GM18499 (cell line): ENCODE measurements around the gene RYR3.

Experiments
- ATAC-seq: cut with Tn5 transposase; IDR thresholded peaks from one replicate; pipeline ENCODE4 v1.9.1; 2021; ENCODE audit warnings: moderate number of reproducible peaks; ENCODE audit not compliant: insufficient read depth, unreplicated experiment

The RYR3 gene

GRCh38 chr15:33310481-33311311, at the start of gene RYR3:
Gene RYR3, plus strand, starts transcription at chr15:33310967. Its CDS starts 79 bp downstream, at chr15:33311046.
- ATAC-seq = no peak

DNA sequence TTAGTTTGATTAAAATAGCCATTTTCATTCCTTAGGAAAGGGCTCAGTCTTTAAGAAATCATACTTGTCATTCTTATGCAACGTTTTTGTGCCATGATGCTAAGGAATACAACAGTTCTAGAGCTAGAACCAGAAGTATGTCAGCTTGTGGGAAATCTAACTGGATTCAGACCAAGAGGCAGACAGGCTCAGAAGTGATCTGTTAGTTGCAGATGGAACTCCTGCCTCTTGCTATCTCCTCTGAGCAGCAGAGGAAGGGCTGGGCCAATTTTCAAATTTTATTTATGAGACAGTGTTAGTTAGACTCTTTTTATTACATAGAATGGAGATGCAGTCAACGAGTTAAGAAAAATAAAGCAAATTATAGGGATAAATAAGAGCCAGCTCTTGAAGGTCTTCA, 48.5 kb upstream of the RYR3 start:
- ATAC-seq = no peak

GRCh38 chr15:33277689-33278088, 33.1 kb upstream of the RYR3 start:
- no peak for ATAC-seq

DNA sequence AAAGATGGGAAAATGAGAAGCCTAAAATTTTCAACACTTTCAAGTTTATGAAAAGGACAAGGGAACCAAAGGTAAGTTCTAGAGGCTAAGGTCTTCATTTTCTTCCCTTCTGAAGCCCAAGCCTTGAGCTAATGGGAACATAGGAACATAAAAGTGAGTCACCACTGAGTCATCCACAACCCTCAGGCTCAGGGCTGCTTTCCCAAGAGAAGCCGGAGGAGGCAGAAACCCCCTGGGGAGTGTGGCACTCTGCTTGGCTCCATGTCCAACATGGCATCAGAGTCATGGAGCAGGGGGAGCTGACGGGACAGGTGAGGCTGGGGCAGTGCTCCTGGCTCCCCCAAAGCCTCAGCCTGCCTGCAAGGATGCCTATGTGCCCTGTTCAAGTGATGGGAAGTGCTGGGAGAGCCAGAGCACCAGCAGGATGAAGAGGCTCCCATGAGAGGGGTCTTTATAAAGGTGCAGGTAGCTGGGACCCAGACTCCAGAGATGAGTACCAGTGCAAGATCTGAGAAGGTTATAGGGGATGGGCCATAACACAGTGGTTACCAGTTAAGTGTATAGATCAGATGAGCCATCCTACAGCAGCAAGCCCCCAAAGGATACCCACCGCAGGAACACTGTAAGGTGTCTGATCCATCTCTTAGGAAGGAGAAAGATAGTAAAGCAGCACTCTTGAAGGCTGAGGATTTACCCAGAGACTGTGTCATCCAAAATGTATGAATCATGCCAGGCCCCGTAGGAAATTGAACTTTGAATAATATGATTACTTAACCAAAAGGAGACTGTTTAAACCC, 31.8 kb upstream of the RYR3 start:
- no peak for ATAC-seq

DNA sequence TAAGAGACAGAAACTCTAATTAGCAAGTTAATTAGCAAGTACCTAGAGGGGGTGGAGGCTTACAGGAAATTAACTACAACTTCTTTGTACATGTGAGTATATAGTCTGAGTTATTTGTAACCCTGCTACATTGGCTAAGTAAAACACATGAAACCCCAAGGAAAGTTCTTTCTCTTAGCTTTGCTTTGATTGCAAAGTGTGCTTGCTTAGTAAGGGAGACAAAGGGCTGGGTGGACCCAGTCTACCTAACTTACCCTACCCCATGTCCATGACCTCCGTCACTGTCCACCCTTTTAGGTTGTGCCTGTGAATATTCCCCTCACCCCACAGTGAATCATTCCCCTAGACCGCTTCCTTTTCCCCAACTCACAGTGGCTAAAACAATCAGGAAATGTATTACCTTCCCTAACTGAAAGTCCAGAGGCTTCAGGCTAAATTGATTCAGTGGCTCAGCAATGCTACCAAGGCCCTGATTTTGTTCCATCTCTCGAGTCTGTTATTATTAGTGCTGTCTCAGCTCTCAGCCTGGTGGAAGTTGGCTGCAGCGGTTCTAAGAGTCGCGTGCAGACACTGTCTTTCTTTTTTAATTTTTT, 31.1 kb upstream of the RYR3 start:
- ATAC-seq = no peak

- no peak for ATAC-seq
Measured at GRCh38 chr15:33282226-33283020, 28.3 kb upstream of the RYR3 start.

DNA sequence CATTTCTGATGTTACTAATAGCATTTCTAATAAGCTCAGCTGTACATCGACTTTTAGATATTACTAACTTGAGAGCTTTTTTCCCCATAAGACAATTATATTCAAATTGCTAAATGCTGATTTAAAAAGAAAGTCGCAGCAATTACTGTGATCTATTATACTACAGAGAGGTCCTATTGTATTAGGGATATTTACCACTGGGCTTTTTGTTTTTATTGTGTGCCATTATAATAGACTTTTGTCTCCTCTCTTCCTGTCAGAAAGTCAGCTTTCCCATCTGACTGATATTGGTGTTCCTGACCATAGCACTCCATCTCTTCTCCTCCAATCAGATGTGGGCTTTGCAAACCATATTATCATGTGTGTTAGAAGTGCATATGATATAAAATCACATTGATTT, 27.2 kb upstream of the RYR3 start:
- no peak for ATAC-seq

GRCh38 chr15:33284336-33284735, 26.4 kb upstream of the RYR3 start:
- ATAC-seq = no peak

- no peak for ATAC-seq
Measured at GRCh38 chr15:33292717-33293307, 18.0 kb upstream of the RYR3 start.

- no peak for ATAC-seq
Measured at GRCh38 chr15:33293713-33294334, 16.9 kb upstream of the RYR3 start.

GRCh38 chr15:33296050-33296449, 14.7 kb upstream of the RYR3 start:
- no peak for ATAC-seq

DNA sequence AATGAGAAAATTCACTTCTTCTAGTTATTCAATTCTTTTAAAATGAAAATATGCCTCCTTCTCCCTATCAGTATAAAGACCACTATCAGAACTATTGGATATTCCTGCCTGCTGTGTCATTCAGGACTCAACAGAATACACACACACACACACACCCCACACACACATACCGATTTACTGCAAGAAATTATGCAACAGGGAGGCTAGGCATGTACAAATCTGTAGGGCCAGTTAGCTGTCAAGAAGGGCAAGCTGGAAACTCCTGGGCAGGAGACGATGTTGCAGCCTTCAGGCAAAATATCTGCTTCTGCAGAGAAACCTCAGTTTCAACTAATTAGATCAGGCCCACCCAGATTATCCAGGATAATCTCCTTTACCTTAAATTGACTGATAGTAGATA, 13.9 kb upstream of the RYR3 start:
- no peak for ATAC-seq

- ATAC-seq = no peak
Measured at GRCh38 chr15:33298631-33299030, 12.1 kb upstream of the RYR3 start.

- ATAC-seq = no peak
Measured at GRCh38 chr15:33304924-33305323, 5.8 kb upstream of the RYR3 start.

DNA sequence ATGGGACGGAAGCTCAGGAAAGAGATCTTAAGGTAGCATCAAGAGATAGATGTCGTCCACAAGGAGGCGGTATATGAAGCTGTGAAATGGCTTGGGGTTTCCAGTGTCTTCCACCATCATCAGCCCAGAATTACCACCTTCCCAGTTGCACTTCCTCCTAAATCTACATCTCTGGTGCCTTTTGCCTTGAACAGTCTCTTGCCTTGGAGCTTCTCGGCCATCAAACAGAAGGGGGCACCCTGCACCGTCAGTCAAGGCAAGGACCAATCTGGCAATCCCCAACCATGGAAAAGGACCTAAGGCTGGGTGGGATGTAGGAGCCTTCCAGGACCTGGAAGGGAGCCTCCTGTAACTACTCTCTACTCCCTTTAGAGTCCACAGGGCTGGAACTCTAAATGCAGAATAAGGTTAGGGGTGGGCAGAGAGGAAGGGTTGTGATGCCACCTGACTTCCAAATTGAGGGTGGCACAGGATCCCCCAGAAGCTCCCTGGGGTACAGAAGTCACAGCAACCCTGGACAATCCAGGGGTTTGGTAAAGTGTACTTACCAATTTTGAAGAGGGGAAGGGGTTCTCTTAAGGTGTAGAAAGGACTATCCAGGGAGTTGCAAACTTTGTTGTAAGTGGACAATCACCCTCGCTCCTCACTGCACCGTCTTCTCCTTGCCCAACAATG, 1.0 kb upstream of the RYR3 start:
- no peak for ATAC-seq

GRCh38 chr15:33311312-33311971, 675 bp downstream of the RYR3 start:
- ATAC-seq = no peak

GRCh38 chr15:33313491-33313890, 2.7 kb downstream of the RYR3 start:
- no peak for ATAC-seq

DNA sequence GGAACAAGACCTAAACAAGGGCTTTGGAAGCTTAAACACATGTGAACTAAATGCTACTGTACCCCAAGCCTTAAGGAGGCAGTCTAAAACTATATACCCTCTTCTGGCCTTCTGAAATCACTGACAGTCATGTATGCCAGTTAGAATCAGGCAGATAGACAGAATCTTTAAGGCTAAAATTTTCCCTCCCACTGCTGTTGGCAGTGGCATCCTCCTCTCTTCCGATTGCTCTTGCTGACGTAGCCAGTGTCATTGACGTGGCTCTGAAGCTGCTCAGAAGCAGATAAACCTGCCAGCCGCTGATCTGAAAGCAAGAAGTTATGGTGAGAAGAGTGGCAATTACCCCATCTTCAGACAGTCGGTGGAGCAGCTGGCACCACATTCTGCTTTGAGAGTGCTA, 3.3 kb downstream of the RYR3 start:
- no peak for ATAC-seq

DNA sequence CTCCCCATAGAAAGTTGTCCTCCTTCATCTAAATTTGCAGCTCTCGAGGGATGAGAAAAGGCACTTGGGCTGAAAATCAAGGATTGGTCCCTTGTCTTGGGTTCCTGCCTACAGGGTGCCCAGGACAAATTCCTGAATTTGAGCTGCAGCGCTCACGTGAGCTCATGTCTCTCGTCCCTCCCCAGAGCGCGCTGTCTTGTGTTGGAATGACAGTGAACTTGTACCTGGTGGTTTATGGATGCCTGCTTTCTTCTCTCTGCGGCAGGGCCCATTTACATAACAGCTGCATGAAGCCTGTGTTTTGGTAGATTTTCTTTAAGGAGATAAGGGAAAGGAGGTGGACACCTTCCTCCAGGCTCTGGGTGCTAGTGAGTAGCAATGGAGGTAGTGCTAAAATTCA, 4.3 kb downstream of the RYR3 start:
- ATAC-seq = no peak
